Activated CD4-positive, alpha-beta T cell treated with anti-CD3 and anti-CD28 coated beads, Interleukin-2, Interleukin-6, amounts not matched to agents 100 ng/mL and 50 ng/mL, durations not matched to agents 16 hours and 8 hours (primary cell): Measurements from ENCODE around the gene DPH7.
"Not testable (repeated sequence)": the region's sequence is repeated elsewhere in the genome, so short reads cannot be mapped to it uniquely, and the experiment has no call there.

Experiments
- DNase-seq: peaks from one replicate; pipeline ENCODE4 v3.0.0-alpha.2; 2020

DPH7 gene

DNA sequence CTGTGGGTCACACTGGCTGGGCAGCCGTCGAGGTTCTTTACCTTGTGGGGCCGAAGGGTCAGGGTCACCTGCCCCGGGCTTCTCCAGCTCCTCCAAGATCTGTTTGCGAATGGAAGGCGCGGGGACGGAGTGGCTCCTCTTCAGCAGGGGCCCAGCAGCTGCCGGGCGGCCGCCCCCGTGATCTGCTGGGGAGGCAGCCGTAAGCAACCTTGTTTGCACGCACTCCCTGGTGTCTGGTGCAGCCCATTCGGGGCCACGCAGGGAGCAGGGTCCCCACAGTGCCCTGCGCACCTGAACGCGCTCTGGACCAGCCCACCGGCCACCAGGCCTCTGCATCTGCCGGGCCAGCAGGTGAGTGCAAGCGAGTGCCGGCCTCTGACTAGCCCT is 63.4 kb downstream of the DPH7 start:
- no peak for DNase-seq

DNA sequence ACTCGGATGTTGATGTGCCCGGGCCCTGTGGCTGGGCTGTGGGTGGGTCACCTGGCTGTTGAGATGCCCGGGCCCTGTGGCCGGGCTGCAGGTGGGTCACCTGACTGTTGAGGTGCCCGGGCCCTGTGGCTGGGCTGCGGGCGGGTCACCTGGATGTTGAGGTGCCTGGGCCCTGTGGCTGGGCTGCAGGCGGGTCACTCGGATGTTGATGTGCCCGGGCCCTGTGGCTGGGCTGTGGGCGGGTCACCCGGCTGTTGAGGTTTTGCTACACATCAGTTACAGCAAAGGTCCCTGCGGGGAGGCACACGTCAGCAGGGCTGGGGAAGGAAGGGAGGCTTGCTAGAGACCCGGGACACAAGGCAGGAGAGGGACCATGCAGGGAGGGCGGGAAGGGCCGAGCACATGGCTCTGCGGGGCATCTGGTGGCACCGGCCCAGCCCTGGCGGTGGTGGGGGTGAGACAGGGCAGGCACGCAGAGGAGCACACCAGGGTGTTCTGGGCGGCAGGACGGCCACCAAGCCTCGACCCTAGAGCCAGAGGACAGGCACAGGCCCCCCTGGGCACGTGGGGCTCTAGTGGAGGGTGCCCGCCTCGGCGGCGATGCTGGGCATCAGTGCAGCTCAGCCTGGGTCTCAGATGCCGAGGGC is 63.9 kb downstream of the DPH7 start:
- DNase-seq: no peak

DNA sequence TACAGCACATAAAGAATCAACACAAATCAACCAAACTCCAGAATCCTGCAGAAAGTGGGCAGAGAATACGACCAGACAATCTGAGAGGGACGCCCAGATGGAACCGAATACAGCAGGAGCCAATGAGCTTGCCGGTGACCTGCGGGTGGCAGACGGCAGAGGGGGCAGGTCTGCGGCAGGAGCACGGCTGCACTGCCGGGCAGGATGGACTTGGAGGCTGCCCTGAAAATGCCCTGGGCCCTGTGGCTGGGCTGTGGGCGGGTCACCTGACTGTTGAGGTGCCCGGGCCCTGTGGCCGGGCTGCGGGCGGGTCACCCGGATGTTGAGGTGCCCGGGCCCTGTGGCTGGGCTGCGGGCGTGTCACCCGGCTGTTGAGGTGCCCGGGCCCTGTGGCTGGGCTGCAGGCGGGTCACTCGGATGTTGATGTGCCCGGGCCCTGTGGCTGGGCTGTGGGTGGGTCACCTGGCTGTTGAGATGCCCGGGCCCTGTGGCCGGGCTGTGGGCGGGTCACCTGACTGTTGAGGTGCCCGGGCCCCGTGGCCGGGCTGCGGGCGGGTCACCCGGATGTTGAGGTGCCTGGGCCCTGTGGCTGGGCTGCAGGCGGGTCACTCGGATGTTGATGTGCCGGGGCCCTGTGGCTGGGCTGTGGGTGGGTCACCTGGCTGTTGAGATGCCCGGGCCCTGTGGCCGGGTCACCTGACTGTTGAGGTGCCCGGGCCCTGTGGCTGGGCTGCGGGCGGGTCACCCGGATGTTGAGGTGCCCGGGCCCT is 64.7 kb downstream of the DPH7 start:
- DNase-seq: not testable (repeated sequence)

DNA sequence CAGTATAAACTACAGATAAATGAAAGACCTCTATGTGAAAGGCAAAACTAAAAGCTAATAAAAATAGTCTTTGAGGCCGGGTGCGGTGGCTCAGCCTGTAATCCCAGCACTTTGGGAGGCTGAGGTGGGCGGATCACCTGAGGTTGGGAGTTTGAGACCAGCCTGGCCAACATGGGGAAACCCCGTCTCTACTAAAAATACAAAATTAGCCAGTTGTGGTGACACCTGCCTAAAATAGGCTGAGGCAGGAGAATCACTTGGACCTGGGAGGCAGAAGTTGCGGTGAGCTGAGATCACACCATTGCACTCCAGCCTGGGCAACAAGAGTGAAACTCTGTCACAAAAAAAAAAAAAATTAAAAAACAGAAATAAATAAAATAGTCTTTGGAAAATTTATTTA is 65.6 kb downstream of the DPH7 start:
- not testable (repeated sequence) for DNase-seq

DNA sequence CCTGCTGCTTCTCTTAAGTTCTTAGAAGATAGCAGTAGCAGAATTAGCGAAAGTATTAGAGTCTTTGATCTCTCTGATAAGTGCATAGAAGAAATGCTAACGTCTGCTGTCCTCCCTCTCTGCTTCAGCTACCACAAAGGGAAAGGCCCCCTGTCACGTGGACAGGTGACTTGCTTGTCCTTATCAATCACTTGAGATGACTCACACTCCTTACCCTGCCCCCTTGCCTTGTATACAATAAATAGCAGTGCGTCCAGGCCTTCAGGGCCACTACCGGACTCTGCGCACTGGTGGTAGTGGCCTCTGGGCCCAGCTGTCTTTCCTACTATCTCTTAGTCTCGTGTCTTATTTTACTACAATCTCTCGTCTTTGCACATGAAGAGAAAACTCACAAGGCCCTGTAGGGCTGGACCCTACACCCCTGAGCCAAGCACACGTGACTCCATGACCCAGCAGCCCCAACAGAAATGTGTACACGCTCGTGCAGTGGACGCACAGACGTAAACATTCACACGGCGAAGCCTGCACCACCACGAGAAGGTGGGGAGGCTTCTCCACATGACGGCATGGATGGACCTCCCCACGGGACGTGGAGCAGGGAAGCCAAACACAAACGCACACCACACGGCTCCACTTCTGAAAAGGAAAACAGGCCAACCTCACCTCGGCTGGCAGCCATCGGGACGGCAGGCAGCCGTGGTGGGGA is 66.8 kb downstream of the DPH7 start:
- DNase-seq: no peak

DNA sequence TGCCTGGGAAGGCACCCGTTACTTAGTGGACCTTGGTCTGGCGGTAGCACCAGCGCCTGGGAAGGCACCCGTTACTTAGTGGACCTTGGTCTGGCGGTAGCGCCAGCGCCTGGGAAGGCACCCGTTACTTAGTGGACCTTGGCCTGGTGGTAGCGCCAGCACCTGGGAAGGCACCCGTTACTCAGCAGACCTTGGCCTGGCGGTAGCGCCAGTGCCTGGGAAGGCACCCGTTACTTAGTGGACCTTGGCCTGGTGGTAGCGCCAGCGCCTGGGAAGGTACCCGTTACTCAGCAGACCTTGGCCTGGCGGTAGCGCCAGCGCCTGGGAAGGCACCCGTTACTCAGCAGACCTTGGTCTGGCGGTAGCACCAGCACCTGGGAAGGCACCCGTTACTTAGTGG is 67.6 kb downstream of the DPH7 start:
- not testable (repeated sequence) for DNase-seq

DNA sequence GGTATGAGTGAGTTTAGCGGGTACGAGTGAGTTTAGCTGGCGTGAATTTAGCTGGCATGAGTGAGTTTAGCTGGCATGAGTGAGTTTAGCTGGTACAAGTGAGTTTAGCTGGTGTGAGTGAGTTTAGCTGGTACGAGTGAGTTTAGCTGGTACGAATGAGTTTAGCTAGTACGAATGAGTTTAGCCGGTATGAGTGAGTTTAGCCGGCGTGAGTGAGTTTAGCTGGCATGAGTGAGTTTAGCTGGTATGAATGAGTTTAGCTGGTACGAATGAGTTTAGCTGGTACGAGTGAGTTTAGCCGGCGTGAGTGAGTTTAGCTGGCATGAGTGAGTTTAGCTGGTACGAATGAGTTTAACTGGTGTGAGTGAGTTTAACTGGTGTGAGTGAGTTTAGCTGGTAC is 69.5 kb downstream of the DPH7 start:
- no peak for DNase-seq

DNA sequence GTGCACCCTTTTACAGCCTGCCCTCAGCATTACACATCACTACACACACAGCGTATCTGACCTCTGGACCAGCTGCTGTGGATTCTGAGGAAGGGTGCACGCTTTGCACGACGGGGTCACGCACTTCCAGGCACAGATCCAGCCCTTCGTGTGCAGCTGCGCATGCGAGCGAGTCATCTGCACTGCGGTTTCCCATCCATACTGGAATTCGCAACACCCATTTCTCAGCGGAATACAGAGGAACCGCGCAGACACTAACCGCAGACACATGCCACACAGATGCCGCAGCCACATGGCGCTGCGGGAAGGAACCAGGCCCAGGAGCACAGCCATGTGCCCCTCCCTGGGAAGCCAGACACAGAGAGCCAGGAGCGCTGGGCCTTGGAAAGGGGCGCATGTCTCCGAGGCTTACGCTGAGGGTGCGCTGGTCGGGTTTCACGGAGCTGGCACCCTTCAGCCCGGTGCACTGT is 72.0 kb downstream of the DPH7 start:
- no peak for DNase-seq

DNA sequence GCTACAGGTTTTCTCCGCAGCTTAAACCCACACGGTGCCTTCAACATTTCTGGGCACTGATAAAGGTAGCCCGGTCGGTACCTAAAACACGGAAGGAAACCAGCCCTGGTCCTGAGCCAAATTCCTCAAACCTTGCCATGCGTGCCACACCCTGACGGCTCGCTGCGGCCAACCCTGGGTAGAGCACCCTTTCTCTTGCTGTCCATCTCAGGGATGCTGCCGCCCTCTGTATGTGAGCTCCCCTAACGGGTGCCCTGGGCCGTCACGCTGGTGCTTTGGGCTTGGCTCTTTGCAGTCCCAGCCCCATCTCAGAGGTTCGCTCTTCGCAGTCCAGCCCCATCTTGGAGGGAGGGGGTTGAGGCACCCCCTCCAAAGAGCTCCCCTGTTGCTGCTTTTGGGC is 72.5 kb downstream of the DPH7 start:
- no peak for DNase-seq

DNA sequence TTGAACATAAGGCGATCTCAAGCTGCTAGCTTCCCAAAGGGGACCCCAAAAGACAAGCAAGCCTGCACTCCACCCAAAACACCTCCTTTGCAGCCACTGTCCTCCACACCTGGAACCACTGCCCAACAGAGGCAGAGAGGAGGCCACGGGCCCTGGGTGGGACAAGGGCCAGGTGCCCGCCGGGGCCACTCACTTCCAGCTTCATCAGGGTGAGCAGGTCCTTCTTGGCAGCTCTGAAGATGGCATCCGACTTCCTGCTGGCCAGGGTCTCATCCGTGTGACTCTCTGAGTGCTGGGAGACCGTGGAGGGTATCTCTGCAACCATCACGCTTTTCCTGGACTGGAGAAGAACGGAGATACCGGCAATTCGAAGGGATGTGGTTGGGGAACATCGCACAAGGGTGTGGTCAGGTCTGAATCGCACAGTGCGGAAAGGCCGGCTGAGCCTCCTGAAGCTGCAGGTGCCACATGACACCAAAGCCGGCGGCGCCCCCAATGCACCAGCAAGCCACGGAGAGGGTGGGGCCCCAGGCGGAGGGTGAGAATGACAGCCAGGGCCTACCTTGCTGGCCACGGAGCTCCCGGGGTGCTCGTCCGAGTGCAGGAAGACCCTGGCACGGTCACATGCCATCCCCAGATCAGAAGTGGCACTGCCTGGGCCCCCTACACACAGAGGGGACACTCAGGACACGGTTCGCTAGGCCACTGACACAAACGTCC is 73.1 kb downstream of the DPH7 start:
- DNase-seq: no peak
